ENCODE data around the gene KIF5A. TPM values are rescaled to one million over a fixed set of nuclear protein-coding genes. Genes with fewer than 3 reads are reported as not detected.
A peak's percentile ranks its signal among the peaks of the same experiment; 100 is the strongest.

The KIF5A gene
- total and polyA plus RNA-seq, 2 of the 13 experiments (the other 11 are each of a cell fraction or from before 2014, with no cell fraction given), result 1.6 to 11.9 TPM

DNA sequence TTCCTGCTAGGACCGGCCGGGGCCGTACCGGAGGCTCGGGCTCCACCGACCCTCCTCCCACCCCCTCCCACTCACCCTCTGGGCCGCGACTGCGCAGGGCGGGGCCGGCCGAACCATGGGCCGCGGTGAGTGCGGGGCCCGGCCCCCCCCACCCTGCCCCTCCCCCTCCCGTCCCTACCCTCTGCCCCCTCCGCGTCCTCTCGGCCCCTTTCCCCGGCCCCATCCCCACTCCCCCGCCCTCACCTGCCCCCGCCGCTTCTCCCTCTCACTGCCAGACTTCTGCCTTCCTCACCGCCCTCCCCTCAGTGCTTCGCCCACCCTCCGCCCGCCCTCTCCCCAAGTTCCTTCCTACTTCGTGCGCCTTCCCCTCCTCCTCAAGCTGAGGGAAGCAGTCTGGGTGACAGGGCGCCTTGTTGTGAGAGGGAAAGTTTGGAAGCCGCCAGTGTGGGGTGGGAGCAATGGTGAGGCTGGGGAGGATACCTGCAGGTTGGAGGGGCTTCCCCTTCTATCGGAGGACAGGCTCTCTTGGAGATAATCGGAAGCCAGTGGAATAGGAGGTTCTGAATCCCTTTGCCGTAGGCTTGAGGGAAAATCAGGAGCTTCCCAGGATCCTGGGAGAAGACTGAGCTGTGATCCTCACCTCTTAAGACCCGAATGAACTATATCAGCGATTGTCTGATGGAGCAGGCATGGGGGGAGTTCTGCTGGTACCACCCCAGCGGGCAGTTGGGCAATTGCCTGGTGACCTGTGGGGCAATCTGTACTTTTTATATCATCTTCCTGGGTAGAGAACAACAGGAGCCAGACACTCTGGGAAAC is 26.7 kb upstream of the KIF5A start (continued):
- TF ChIP-seq PATZ1 (CRISPR knock-in tag; IDR thresholded peaks at IDR 0.05) (0 out of 2 replicates have a peak, but pooled peaks have one; percentile 14), ZBTB3 (CRISPR knock-in tag; IDR thresholded peaks at IDR 0.05; ENCODE audit: borderline replicate concordance, low read depth) (no peak), TRIM24 (CRISPR knock-in tag; IDR thresholded peaks at IDR 0.05) (no peak), ZNF747 (CRISPR knock-in tag; IDR thresholded peaks at IDR 0.05; ENCODE audit: borderline replicate concordance) (no peak), ZNF460 (CRISPR knock-in tag; IDR thresholded peaks at IDR 0.05; ENCODE audit: borderline replicate concordance) (no peak), CBFB (CRISPR knock-in tag; IDR thresholded peaks at IDR 0.05) (no peak), ZFP36L1 (CRISPR knock-in tag; IDR thresholded peaks at IDR 0.05) (no peak), TAF1 (CRISPR knock-in tag; IDR thresholded peaks at IDR 0.05) (no peak; the same call in 1 of the 2 replicates), ZNF788 (CRISPR knock-in tag; IDR thresholded peaks at IDR 0.05; ENCODE audit: borderline replicate concordance) (no peak), AGO1 (IDR thresholded peaks at IDR 0.05; ENCODE audit: low read depth, low read length, poor library complexity, severe bottlenecking) (no peak), ZMYM4 (CRISPR knock-in tag; IDR thresholded peaks at IDR 0.05) (no peak), RARG (CRISPR knock-in tag; IDR thresholded peaks at IDR 0.05; ENCODE audit: low read depth) (no peak), ZNF326 (CRISPR knock-in tag; IDR thresholded peaks at IDR 0.05; ENCODE audit: borderline replicate concordance) (no peak), CEBPB (IDR thresholded peaks at IDR 0.05; ENCODE audit: borderline replicate concordance, low read depth, low read length) (peak; percentile 71), FOXO1 (CRISPR knock-in tag; IDR thresholded peaks at IDR 0.05) (0 out of 2 replicates have a peak, but pooled peaks have one; percentile 7), POLR2A (IDR thresholded peaks at IDR 0.05; ENCODE audit: insufficient read depth in 1 of 2, low read depth in 2 of 2, low read length in 2 of 2) (peak in 1 of 2 experiments; percentile 64; a peak in 2 of 4 replicates)
- TF ChIP-seq, protein P1, sequence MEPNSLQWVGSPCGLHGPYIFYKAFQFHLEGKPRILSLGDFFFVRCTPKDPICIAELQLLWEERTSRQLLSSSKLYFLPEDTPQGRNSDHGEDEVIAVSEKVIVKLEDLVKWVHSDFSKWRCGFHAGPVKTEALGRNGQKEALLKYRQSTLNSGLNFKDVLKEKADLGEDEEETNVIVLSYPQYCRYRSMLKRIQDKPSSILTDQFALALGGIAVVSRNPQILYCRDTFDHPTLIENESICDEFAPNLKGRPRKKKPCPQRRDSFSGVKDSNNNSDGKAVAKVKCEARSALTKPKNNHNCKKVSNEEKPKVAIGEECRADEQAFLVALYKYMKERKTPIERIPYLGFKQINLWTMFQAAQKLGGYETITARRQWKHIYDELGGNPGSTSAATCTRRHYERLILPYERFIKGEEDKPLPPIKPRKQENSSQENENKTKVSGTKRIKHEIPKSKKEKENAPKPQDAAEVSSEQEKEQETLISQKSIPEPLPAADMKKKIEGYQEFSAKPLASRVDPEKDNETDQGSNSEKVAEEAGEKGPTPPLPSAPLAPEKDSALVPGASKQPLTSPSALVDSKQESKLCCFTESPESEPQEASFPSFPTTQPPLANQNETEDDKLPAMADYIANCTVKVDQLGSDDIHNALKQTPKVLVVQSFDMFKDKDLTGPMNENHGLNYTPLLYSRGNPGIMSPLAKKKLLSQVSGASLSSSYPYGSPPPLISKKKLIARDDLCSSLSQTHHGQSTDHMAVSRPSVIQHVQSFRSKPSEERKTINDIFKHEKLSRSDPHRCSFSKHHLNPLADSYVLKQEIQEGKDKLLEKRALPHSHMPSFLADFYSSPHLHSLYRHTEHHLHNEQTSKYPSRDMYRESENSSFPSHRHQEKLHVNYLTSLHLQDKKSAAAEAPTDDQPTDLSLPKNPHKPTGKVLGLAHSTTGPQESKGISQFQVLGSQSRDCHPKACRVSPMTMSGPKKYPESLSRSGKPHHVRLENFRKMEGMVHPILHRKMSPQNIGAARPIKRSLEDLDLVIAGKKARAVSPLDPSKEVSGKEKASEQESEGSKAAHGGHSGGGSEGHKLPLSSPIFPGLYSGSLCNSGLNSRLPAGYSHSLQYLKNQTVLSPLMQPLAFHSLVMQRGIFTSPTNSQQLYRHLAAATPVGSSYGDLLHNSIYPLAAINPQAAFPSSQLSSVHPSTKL (CRISPR knock-in tag; IDR thresholded peaks at IDR 0.05), result no peak
- TF ChIP-seq, protein P2, sequence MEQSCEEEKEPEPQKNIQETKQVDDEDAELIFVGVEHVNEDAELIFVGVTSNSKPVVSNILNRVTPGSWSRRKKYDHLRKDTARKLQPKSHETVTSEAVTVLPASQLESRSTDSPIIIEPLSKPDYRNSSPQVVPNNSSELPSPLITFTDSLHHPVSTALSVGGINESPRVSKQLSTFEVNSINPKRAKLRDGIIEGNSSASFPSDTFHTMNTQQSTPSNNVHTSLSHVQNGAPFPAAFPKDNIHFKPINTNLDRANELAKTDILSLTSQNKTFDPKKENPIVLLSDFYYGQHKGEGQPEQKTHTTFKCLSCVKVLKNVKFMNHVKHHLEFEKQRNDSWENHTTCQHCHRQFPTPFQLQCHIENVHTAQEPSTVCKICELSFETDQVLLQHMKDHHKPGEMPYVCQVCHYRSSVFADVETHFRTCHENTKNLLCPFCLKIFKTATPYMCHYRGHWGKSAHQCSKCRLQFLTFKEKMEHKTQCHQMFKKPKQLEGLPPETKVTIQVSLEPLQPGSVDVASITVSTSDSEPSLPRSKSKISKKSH (CRISPR knock-in tag; IDR thresholded peaks at IDR 0.05; ENCODE audit: borderline replicate concordance), result no peak
